HCT116 (cell line): Measurements from ENCODE around the gene MAP3K4. TPM values are rescaled to one million over a fixed set of nuclear protein-coding genes. Genes with fewer than 3 reads are reported as not detected.

Source experiments
- ATAC-seq: fragments of 200-7000 bp; cut with Tn5 transposase; 2 replicates; pipeline ENCODE4 v1.9.1; 2020; ENCODE audit warnings: mild to moderate bottlenecking, moderate library complexity
- BruUV-seq: library from RNA; stranded (reverse); fragments of 400-500 nt; replicated peaks from 2 replicates; lab custom pipeline; 2021; lab: Mats Ljungman, UMichigan
- CTCF ChIA-PET: fragments of 300-600 bp; sonication (Branson Sonifier 250); formaldehyde crosslinking; loops from one replicate; lab custom pipeline; 2021; ENCODE audit warnings: antibody characterized with exemption; lab: Charles Lee
- POLR2A ChIA-PET: fragments of 300-600, 350-600 bp; sonication (Branson Sonifier 250); formaldehyde crosslinking; loops from one replicate; lab custom pipeline; 2021; ENCODE audit warnings: antibody characterized with exemption; lab: Charles Lee
- RAD21 ChIA-PET, 2 experiments: fragments of 300-600 bp; sonication (Branson Sonifier 250); formaldehyde crosslinking; loops; one replicate each; lab custom pipeline; 2023; ENCODE audit warnings: low total read pairs in 2 of 2; ENCODE audit not compliant: uncharacterized antibody in 2 of 2, unreplicated experiment in 2 of 2, low non-redundant PET in 1 of 2; lab: Charles Lee
- DNase-seq: peaks from one replicate; pipeline ENCODE4 v3.0.0-alpha.2; 2010; ENCODE audit warnings: low read depth, low spot score
- H2AFZ ChIP-seq: fragments of 200-600 bp; shearing (Covaris generic), sonication (generic); 2 replicates; pipeline ENCODE4 v1.6.1; 2017; ENCODE audit warnings: low read depth, mixed run types, mixed read lengths, antibody characterized with exemption, low read length; ENCODE audit not compliant: poor library complexity, severe bottlenecking
- H3K27ac ChIP-seq: 2 replicates; pipeline ENCODE4 v1.5.1; 2012; ENCODE audit warnings: low read depth, low read length
- H3K27me3 ChIP-seq: fragments of 200-600 bp; sonication (generic); 2 replicates; pipeline ENCODE4 v1.6.1; 2016; ENCODE audit warnings: mixed run types, low read length, mixed read lengths; ENCODE audit not compliant: insufficient read depth
- H3K36me3 ChIP-seq, 2 experiments: fragments of 200-500 bp in 1 of 2; fragments of 200-600 bp in 1 of 2; sonication (Bioruptor generic) in 1 of 2; sonication (generic) in 1 of 2; 2 replicates each; pipeline versions ENCODE4 v1.5.1 to v1.6.1; 2014 to 2016; ENCODE audit warnings: low read length in 2 of 2, inconsistent platforms in 1 of 2, mixed read lengths in 1 of 2, mixed run types in 1 of 2; ENCODE audit not compliant: insufficient read depth in 2 of 2, control insufficient read depth in 1 of 2
- H3K4me1 ChIP-seq, 2 experiments: fragments of 200-600 bp in 1 of 2; sonication (generic) in 1 of 2; 2 replicates each; pipeline versions ENCODE4 v1.5.1 to v1.6.1; 2012 to 2017; ENCODE audit warnings: low read length in 2 of 2, inconsistent platforms in 1 of 2, mild to moderate bottlenecking in 1 of 2, mixed read lengths in 1 of 2, mixed run types in 1 of 2, moderate library complexity in 1 of 2; ENCODE audit not compliant: insufficient read depth in 2 of 2, control insufficient read depth in 1 of 2
- H3K4me2 ChIP-seq: fragments of 200-600 bp; sonication (generic); 2 replicates; pipeline ENCODE4 v1.6.1; 2017; ENCODE audit warnings: mixed run types, low read length, mixed read lengths
- H3K4me3 ChIP-seq, 2 experiments: fragments of 200-600 bp in 1 of 2; sonication (generic) in 1 of 2; replicated peaks in 1 of 2; 2 replicates each; pipeline ENCODE4 v1.5.1; 2011 to 2016; ENCODE audit warnings: low read length in 2 of 2, control low read depth in 1 of 2, low read depth in 1 of 2, mild to moderate bottlenecking in 1 of 2, mixed read lengths in 1 of 2, mixed run types in 1 of 2
- H3K79me2 ChIP-seq: fragments of 200-600 bp; sonication (generic); 2 replicates; pipeline ENCODE4 v1.6.1; 2017; ENCODE audit warnings: mild to moderate bottlenecking, mixed run types, low read length, moderate library complexity, mixed read lengths; ENCODE audit not compliant: insufficient read depth
- H3K9ac ChIP-seq: fragments of 200-600 bp; sonication (generic); 2 replicates; pipeline ENCODE4 v1.6.1; 2016; ENCODE audit warnings: low read length, mixed read lengths
- H3K9me2 ChIP-seq: fragments of 200-600 bp; sonication (generic), shearing (Covaris generic); 2 replicates; pipeline ENCODE4 v1.6.1; 2017; ENCODE audit warnings: mixed run types, mild to moderate bottlenecking, moderate library complexity; ENCODE audit not compliant: insufficient read depth
- H3K9me3 ChIP-seq, 2 experiments: fragments of 200-500 bp in 1 of 2; fragments of 200-600 bp in 1 of 2; sonication (Bioruptor generic) in 1 of 2; sonication (generic) in 1 of 2; 2 replicates each; pipeline ENCODE4 v1.6.1; 2014 to 2017; ENCODE audit warnings: low read length in 2 of 2, mixed read lengths in 2 of 2, inconsistent platforms in 1 of 2, low read depth in 1 of 2, mild to moderate bottlenecking in 1 of 2, mixed run types in 1 of 2, moderate library complexity in 1 of 2; ENCODE audit not compliant: control insufficient read depth in 1 of 2, insufficient read depth in 1 of 2
- H4K20me1 ChIP-seq: fragments of 200-600 bp; sonication (generic), shearing (Covaris generic); 2 replicates; pipeline ENCODE4 v1.6.1; 2017; ENCODE audit warnings: mixed run types, mild to moderate bottlenecking, moderate library complexity; ENCODE audit not compliant: insufficient read depth
- CEBPB ChIP-seq: IDR thresholded peaks from 2 replicates; pipeline ENCODE4 v1.6.1; 2012; ENCODE audit warnings: low read depth
- ELF1 ChIP-seq: IDR thresholded peaks from 2 replicates; pipeline ENCODE4 v1.6.1; 2012; ENCODE audit warnings: low read depth, borderline replicate concordance
- EZH2 ChIP-seq: fragments of 200-600 bp; sonication (generic); IDR thresholded peaks from 2 replicates; pipeline ENCODE4 v1.6.1; 2017; ENCODE audit warnings: antibody characterized with exemption, mixed run types
- RAD21 ChIP-seq: IDR thresholded peaks from 2 replicates; pipeline ENCODE4 v1.6.1; 2012; ENCODE audit warnings: low read depth, mild to moderate bottlenecking
- SIN3A ChIP-seq: IDR thresholded peaks from 2 replicates; pipeline ENCODE4 v1.6.1; 2012; ENCODE audit warnings: low read depth
- SP1 ChIP-seq: IDR thresholded peaks from 2 replicates; pipeline ENCODE4 v1.6.1; 2012; ENCODE audit warnings: low read depth
- SRF ChIP-seq: IDR thresholded peaks from 2 replicates; pipeline ENCODE4 v1.6.1; 2012; ENCODE audit warnings: low read depth
- intact Hi-C: fragments of 100-400 bp; cut with micrococcal nuclease; formaldehyde crosslinking; loops from 2 replicates; pipeline ENCODE4 v1.10.0; 2022
- total RNA-seq: library from RNA; stranded (reverse); gene quantifications from one replicate; pipeline ENCODE4 v1.2.1, GENCODE V29; 2021; ENCODE audit not compliant: unreplicated experiment
- TF ChIP-seq, protein P1 (sequence below): IDR thresholded peaks from 2 replicates; pipeline ENCODE4 v1.6.1; 2012
- TF ChIP-seq, protein P2 (sequence below): IDR thresholded peaks from 2 replicates; pipeline ENCODE4 v1.6.1; 2011; ENCODE audit warnings: mild to moderate bottlenecking, low read length, moderate library complexity; ENCODE audit not compliant: insufficient replicate concordance; ENCODE audit errors: extremely low read depth

MAP3K4 gene
- total RNA-seq, 1 experiment from 2014 or later, result 46.5 TPM

DNA sequence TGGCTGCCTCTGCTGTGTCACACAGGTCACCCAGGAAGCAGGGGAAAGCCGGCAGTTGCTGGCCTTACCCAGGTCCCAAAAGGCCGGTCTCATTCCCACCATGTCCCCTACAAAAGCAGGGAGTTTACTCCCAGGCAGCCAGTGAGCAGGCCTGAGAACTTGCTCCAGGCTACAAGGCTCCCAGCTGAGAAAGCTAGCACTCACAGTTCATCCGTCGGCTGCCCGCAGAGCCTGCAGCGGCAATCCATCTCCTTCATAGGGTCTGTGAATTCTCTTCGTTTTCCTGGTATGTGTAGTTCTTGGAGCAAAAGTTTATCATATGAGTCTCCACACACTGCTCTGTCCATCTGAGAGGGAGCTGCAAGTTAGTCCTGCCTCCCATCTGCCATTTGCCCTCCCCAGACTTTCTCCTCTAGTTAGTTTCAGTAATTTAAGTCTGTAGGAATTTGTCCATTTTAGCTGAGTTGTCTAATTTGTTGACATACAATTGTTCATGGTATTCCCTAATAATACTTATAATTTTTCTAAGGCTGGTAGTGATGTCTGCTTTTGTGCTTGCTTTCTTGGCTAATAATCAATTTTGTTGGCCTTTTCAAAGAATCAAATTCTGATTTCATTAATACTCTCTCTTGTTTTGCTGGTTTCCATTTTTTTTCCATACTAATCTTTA is 135.6 kb downstream of the MAP3K4 start:
- Histone ChIP-seq H2AFZ (no peak overlapping the region), H3K9me2 (no peaks in the 10 kb centered on the region), H3K4me3 (no peak overlapping the region), H3K79me2 (no peaks in the 10 kb centered on the region), H3K27me3 (no peaks in the 10 kb centered on the region), H4K20me1 (no peaks in the 10 kb centered on the region), H3K36me3 (0 out of 4 replicates have a peak, but pooled peaks cover 0 to 3% of the 10 kb centered on the region in 2 experiments), H3K9ac (no peak overlapping the region), H3K9me3 (no peaks in the 10 kb centered on the region), H3K4me2 (no peak overlapping the region), H3K27ac (no peak overlapping the region), H3K4me1 (peaks cover 0 to 12% of the 10 kb centered on the region in 2 experiments; a peak in 2 of 4 replicates)
- BruUV-seq, result no TSS peak
- ATAC-seq, result no peak
- DNase-seq, result no peak
- ChIA-PET CTCF (no interaction called here), POLR2A (no interaction called here), RAD21 (no interaction called here)
- no peak for TF ChIP-seq SIN3A
- no peak for TF ChIP-seq SP1
- TF ChIP-seq SRF, result no peak
- TF ChIP-seq, protein P1, sequence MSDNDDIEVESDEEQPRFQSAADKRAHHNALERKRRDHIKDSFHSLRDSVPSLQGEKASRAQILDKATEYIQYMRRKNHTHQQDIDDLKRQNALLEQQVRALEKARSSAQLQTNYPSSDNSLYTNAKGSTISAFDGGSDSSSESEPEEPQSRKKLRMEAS, result no peak
- intact Hi-C loops, result loop anchor here (10.0 kb wide), 1 partner anchor 598 kb away; no protein-coding TSS in a partner anchor

DNA sequence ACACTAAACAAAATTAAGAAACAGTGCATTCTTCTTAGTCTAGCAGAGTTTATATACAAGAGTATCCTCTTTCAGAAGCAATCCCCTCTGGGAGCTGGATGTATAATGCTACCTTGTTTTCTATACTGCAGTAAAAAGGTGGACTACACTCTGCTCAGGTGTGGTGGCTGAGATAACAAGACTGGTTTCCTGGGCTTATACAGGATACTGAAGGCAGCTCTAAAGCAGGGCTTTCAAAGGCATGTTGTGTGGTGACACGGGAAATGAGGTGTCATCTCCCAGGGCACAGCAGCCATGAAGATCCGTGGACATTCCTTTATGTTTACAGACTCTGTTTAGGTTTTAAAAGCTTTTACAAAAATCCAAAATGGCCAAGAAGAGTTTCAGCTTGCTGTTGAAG is 136.7 kb downstream of the MAP3K4 start:
- CTCF ChIA-PET, result no interaction called here

More for the DNA sequence above, 136.7 kb downstream of the MAP3K4 start:
- ATAC-seq (no peak), DNase-seq (no peak)
- no peak overlapping the region for H3K4me2 ChIP-seq
- no peak overlapping the region; the same call in 1 of the 2 replicates for H3K9ac ChIP-seq
- H3K27ac ChIP-seq, result no peak overlapping the region
- RAD21 ChIA-PET, result no interaction called here
- no peaks in the 10 kb centered on the region for H3K9me3 ChIP-seq
- no peaks in the 10 kb centered on the region for H3K79me2 ChIP-seq
- no peaks in the 10 kb centered on the region for H3K27me3 ChIP-seq
- H3K36me3 ChIP-seq, result no peaks in the 10 kb centered on the region
- no peak overlapping the region for H2AFZ ChIP-seq
- no peaks in the 10 kb centered on the region for H4K20me1 ChIP-seq
- peaks cover 0 to 12% of the 10 kb centered on the region in 2 experiments; a peak in 2 of 4 replicates for H3K4me1 ChIP-seq
- BruUV-seq, result no TSS peak
- intact Hi-C loops, result loop anchor here (10.0 kb wide), 1 partner anchor 597 kb away; no protein-coding TSS in a partner anchor
- no peak overlapping the region for H3K4me3 ChIP-seq
- no peaks in the 10 kb centered on the region for H3K9me2 ChIP-seq
- POLR2A ChIA-PET, result no interaction called here
- TF ChIP-seq, protein P2, sequence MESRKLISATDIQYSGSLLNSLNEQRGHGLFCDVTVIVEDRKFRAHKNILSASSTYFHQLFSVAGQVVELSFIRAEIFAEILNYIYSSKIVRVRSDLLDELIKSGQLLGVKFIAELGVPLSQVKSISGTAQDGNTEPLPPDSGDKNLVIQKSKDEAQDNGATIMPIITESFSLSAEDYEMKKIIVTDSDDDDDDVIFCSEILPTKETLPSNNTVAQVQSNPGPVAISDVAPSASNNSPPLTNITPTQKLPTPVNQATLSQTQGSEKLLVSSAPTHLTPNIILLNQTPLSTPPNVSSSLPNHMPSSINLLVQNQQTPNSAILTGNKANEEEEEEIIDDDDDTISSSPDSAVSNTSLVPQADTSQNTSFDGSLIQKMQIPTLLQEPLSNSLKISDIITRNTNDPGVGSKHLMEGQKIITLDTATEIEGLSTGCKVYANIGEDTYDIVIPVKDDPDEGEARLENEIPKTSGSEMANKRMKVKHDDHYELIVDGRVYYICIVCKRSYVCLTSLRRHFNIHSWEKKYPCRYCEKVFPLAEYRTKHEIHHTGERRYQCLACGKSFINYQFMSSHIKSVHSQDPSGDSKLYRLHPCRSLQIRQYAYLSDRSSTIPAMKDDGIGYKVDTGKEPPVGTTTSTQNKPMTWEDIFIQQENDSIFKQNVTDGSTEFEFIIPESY, result no peak
- TF ChIP-seq ELF1, result no peak
- TF ChIP-seq CEBPB, result no peak
- no peak for TF ChIP-seq EZH2
- no peak for TF ChIP-seq RAD21
